ENCODE measurements around the gene MPV17. TPM values are rescaled to one million over a fixed set of nuclear protein-coding genes. Genes with fewer than 3 reads are reported as not detected.
"Not testable (repeated sequence)": the region's sequence is repeated elsewhere in the genome, so short reads cannot be mapped to it uniquely, and the experiment has no call there.

Gene MPV17
- total RNA-seq, 1 donor from 2014 or later: 47.2 TPM

GRCh38 chr2:27304488-27305240 is 18.2 kb downstream of the MPV17 start:
- DNase-seq (no peak), ATAC-seq (no peak)
- intact Hi-C loops (cut with micrococcal nuclease): no loop called here

GRCh38 chr2:27303093-27304025 is 19.5 kb downstream of the MPV17 start:
- intact Hi-C loops (cut with micrococcal nuclease): no loop called here
- no peak for DNase-seq
- peak; percentile 67 for ATAC-seq

GRCh38 chr2:27300606-27301005 is 22.3 kb downstream of the MPV17 start:
- intact Hi-C loops (cut with micrococcal nuclease); DNase-seq; ATAC-seq: not testable (repeated sequence)

GRCh38 chr2:27298391-27299080 is 24.4 kb downstream of the MPV17 start:
- DNase-seq: no peak
- peak; percentile 6 for ATAC-seq
- intact Hi-C loops (cut with micrococcal nuclease): no loop called here

- ATAC-seq (no peak), DNase-seq (no peak)
- intact Hi-C loops (cut with micrococcal nuclease): no loop called here
Observed at GRCh38 chr2:27297195-27297594, 25.7 kb downstream of the MPV17 start.

- DNase-seq: no peak
- intact Hi-C loops (cut with micrococcal nuclease): no loop called here
- ATAC-seq: no peak
Observed at GRCh38 chr2:27296481-27296880, 26.4 kb downstream of the MPV17 start.

- intact Hi-C loops (cut with micrococcal nuclease): no loop called here
- ATAC-seq (no peak), DNase-seq (no peak)
Observed at GRCh38 chr2:27294928-27295327, 28.0 kb downstream of the MPV17 start.

- ATAC-seq (peak; percentile 27), DNase-seq (no peak)
- intact Hi-C loops (cut with micrococcal nuclease): no loop called here
Observed at GRCh38 chr2:27291865-27292264, 31.0 kb downstream of the MPV17 start.

GRCh38 chr2:27290549-27290948 is 32.3 kb downstream of the MPV17 start:
- intact Hi-C loops (cut with micrococcal nuclease): no loop called here
- ATAC-seq (no peak), DNase-seq (no peak)

GRCh38 chr2:27288610-27289009 is 34.3 kb downstream of the MPV17 start:
- ATAC-seq (no peak), DNase-seq (no peak)
- intact Hi-C loops (cut with micrococcal nuclease): loop anchor here (10.0 kb wide), 1 partner anchor 194 kb away; no protein-coding TSS in a partner anchor

- no peak for ATAC-seq
- intact Hi-C loops (cut with micrococcal nuclease): loop anchor here (10.0 kb wide), 1 partner anchor 191 kb away; no protein-coding TSS in a partner anchor
Observed at GRCh38 chr2:27285481-27285880, 37.4 kb downstream of the MPV17 start.

GRCh38 chr2:27284996-27285395 is 37.9 kb downstream of the MPV17 start:
- DNase-seq (no peak), ATAC-seq (no peak)
- intact Hi-C loops (cut with micrococcal nuclease): loop anchor here (10.0 kb wide), 1 partner anchor 190 kb away; no protein-coding TSS in a partner anchor

More at GRCh38 chr2:27285481-27285880, 37.4 kb downstream of the MPV17 start:
- no peak for DNase-seq

- DNase-seq (peak; percentile 51), ATAC-seq (peak; percentile 73)
- intact Hi-C loops (cut with micrococcal nuclease): loop anchor here (10.0 kb wide), 1 partner anchor 188 kb away; no protein-coding TSS in a partner anchor
Observed at GRCh38 chr2:27282892-27283291, 40.0 kb downstream of the MPV17 start.

- intact Hi-C loops (cut with micrococcal nuclease): loop anchor here (10.0 kb wide), 1 partner anchor 187 kb away; no protein-coding TSS in a partner anchor
- DNase-seq (peak; percentile 59), ATAC-seq (peak; percentile 87)
Observed at GRCh38 chr2:27281855-27282559, 40.9 kb downstream of the MPV17 start, which contains the start of gene TRIM54. Gene TRIM54 (plus strand): TSS chr2:27282429. CDS start chr2:27282732, 303 bp downstream.

GRCh38 chr2:27281442-27281841 is 41.5 kb downstream of the MPV17 start:
- ATAC-seq (peak; percentile 52), DNase-seq (no peak)
- intact Hi-C loops (cut with micrococcal nuclease): loop anchor here (10.0 kb wide), 1 partner anchor 187 kb away; no protein-coding TSS in a partner anchor

- no peak for ATAC-seq
- DNase-seq: no peak
- intact Hi-C loops (cut with micrococcal nuclease): loop anchor here (10.0 kb wide), 1 partner anchor 186 kb away; no protein-coding TSS in a partner anchor
Observed at GRCh38 chr2:27280826-27281225, 42.1 kb downstream of the MPV17 start.

- DNase-seq: no peak
- no peak for ATAC-seq
- intact Hi-C loops (cut with micrococcal nuclease): no loop called here
Observed at GRCh38 chr2:27278010-27278409, 44.9 kb downstream of the MPV17 start.

All from left ventricle myocardium superior (tissue), 1 donor.